NAMALWA (cell line): ENCODE results near the gene SLC28A1.
"Not testable (repeated sequence)": the region's sequence is repeated elsewhere in the genome, so short reads cannot be mapped to it uniquely, and the experiment has no call there.

Source experiments
- DNase-seq: peaks from one replicate; pipeline ENCODE4 v3.0.0-alpha.2; 2015; ENCODE audit warnings: low spot score

The SLC28A1 gene

GRCh38 chr15:84910928-84911623, 26.6 kb downstream of the SLC28A1 start:
- no peak for DNase-seq

GRCh38 chr15:84911879-84912660, 27.6 kb downstream of the SLC28A1 start:
- no peak for DNase-seq

- no peak for DNase-seq
Measured at GRCh38 chr15:84913360-84913723, 28.9 kb downstream of the SLC28A1 start.

GRCh38 chr15:84914351-84914750, 29.9 kb downstream of the SLC28A1 start:
- no peak for DNase-seq

- DNase-seq = peak; percentile 40
Measured at GRCh38 chr15:84914909-84915605, 30.6 kb downstream of the SLC28A1 start.

GRCh38 chr15:84915606-84915958, 31.1 kb downstream of the SLC28A1 start:
- DNase-seq = no peak

GRCh38 chr15:84917452-84917851, 33.0 kb downstream of the SLC28A1 start:
- no peak for DNase-seq

GRCh38 chr15:84919106-84919667, 34.7 kb downstream of the SLC28A1 start:
- DNase-seq = no peak

- DNase-seq = no peak
Measured at GRCh38 chr15:84921121-84921520, 36.7 kb downstream of the SLC28A1 start.

GRCh38 chr15:84922530-84922929, 38.1 kb downstream of the SLC28A1 start:
- no peak for DNase-seq

- DNase-seq = no peak
Measured at GRCh38 chr15:84924077-84924731, 39.7 kb downstream of the SLC28A1 start.

GRCh38 chr15:84924821-84925569, 40.5 kb downstream of the SLC28A1 start:
- not testable (repeated sequence) for DNase-seq

GRCh38 chr15:84925906-84926305, 41.4 kb downstream of the SLC28A1 start:
- DNase-seq = no peak

- no peak for DNase-seq
Measured at GRCh38 chr15:84926491-84927230, 42.2 kb downstream of the SLC28A1 start.

GRCh38 chr15:84928843-84929168, 44.3 kb downstream of the SLC28A1 start:
- no peak for DNase-seq

GRCh38 chr15:84929795-84930603, 45.5 kb downstream of the SLC28A1 start:
- no peak for DNase-seq

GRCh38 chr15:84934942-84935729, 50.7 kb downstream of the SLC28A1 start:
- no peak for DNase-seq

- peak; percentile 67 for DNase-seq
Measured at GRCh38 chr15:84937144-84937543, 52.7 kb downstream of the SLC28A1 start.

GRCh38 chr15:84938726-84939125, 54.3 kb downstream of the SLC28A1 start:
- DNase-seq = no peak
